GM06990 (cell line): ENCODE data around the gene TMEM163.

ENCODE experiments used
- DNase-seq: peaks from one replicate; pipeline ENCODE4 v3.0.0-alpha.2; 2011; ENCODE audit not compliant: insufficient read length; ENCODE audit errors: extremely low read depth
- H3K27me3 ChIP-seq: replicated peaks from 2 replicates; pipeline ENCODE4 v1.6.0; 2011; ENCODE audit warnings: low read length; ENCODE audit not compliant: control insufficient read depth, insufficient read depth
- H3K36me3 ChIP-seq: 2 replicates; pipeline ENCODE4 v1.5.1; 2011; ENCODE audit warnings: low read length; ENCODE audit not compliant: control insufficient read depth, insufficient read depth
- H3K4me3 ChIP-seq: replicated peaks from 2 replicates; pipeline ENCODE4 v1.5.1; 2011; ENCODE audit warnings: low read depth, mild to moderate bottlenecking, control low read depth, low read length
- TF ChIP-seq, protein P1 (sequence below): IDR thresholded peaks from 2 replicates; pipeline ENCODE4 v1.5.1; 2011; ENCODE audit warnings: low read length, control low read depth, mild to moderate bottlenecking, inconsistent platforms; ENCODE audit not compliant: insufficient read depth, poor library complexity, severe bottlenecking

The TMEM163 gene

DNA sequence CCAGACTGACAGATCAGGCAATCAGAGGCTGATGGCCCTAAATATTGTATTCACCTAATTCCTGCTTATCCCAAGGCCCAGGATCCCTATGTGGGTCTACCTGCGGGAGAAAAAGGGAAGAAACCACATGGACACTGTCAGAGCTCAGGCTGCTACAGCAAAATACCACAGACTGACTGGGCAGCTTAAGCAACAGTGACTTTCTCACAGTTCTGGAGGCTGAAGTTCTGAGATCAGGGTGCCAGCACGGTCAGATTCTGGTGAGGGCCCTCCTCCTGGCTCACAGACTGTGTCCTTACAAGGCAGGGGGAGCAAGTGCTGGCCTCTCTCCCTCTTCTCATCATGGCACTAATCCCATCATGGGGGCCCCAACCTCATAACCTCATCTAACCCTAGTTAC lies 181.7 kb downstream of the TMEM163 start:
- Histone ChIP-seq H3K36me3 (no peaks in the 10 kb centered on the region), H3K4me3 (no peak overlapping the region), H3K27me3 (no peaks in the 10 kb centered on the region)
- DNase-seq = no peak
- TF ChIP-seq, protein P1, sequence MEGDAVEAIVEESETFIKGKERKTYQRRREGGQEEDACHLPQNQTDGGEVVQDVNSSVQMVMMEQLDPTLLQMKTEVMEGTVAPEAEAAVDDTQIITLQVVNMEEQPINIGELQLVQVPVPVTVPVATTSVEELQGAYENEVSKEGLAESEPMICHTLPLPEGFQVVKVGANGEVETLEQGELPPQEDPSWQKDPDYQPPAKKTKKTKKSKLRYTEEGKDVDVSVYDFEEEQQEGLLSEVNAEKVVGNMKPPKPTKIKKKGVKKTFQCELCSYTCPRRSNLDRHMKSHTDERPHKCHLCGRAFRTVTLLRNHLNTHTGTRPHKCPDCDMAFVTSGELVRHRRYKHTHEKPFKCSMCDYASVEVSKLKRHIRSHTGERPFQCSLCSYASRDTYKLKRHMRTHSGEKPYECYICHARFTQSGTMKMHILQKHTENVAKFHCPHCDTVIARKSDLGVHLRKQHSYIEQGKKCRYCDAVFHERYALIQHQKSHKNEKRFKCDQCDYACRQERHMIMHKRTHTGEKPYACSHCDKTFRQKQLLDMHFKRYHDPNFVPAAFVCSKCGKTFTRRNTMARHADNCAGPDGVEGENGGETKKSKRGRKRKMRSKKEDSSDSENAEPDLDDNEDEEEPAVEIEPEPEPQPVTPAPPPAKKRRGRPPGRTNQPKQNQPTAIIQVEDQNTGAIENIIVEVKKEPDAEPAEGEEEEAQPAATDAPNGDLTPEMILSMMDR = no peak

DNA sequence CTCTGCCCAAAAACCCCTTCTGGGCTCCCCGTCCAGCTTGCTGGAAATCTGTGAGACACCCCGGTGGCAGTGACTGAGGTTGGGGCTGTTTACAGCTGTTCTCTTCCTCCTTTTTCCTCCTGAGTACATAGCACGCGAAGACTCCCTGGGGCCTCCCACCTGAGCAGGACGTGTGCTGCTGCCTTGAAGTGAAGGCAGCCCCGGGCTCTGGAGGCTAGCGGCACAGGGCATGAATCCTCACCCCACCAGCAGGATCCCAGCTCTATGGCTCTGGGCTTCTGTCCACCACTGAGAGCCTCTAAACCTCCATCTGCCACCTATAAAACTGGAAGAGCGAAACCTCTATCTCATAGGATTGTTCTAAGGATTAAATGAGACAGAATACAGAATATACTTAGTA lies 182.5 kb downstream of the TMEM163 start:
- no peak for DNase-seq
- no peaks in the 10 kb centered on the region for H3K36me3 ChIP-seq
- TF ChIP-seq, protein P1 = no peak
- no peak overlapping the region for H3K4me3 ChIP-seq
- no peaks in the 10 kb centered on the region for H3K27me3 ChIP-seq

DNA sequence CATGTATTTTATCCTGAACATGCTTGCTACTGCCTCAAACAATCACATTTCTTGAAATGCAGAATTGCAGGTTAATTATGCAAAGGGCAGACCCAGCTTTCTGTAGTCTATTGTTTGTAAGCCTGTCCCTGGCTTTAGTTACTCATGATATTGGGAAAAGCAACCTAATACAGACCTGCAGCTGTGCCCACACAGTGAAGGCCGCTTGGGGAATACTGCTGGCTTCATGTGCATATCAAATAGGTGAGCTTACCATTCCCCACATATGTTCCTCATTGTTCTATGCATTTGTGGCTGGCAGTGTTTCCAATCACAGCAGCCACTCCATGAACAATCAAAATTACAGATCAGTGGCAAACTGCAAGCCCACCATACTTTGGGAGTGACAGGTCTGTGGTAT lies 186.3 kb downstream of the TMEM163 start:
- Histone ChIP-seq H3K4me3 (no peak overlapping the region), H3K36me3 (no peaks in the 10 kb centered on the region), H3K27me3 (no peaks in the 10 kb centered on the region)
- DNase-seq = no peak
- TF ChIP-seq, protein P1 = no peak

DNA sequence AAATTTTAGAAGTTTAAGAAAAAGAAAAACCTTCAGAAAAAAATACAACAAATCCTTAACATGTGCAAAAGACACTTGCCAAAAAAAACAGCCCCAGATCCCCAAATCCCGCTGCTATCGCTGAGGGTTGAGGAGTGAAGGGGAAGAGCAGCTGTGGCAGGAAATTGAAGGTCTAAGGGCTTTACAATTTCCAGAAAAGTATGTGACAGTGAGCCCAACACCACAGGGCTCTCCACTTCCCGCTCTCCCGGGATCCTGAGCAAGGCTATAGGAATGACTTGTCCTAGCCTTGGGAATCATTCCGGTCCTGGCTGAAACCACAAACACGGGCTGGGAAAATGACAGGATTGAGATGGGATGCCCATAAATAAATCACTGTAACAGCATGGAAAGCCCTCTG lies 191.4 kb downstream of the TMEM163 start:
- TF ChIP-seq, protein P1 = no peak
- no peak overlapping the region for H3K4me3 ChIP-seq
- no peaks in the 10 kb centered on the region for H3K36me3 ChIP-seq
- H3K27me3 ChIP-seq = no peaks in the 10 kb centered on the region; the same call in 1 of the 2 replicates
- DNase-seq = no peak

DNA sequence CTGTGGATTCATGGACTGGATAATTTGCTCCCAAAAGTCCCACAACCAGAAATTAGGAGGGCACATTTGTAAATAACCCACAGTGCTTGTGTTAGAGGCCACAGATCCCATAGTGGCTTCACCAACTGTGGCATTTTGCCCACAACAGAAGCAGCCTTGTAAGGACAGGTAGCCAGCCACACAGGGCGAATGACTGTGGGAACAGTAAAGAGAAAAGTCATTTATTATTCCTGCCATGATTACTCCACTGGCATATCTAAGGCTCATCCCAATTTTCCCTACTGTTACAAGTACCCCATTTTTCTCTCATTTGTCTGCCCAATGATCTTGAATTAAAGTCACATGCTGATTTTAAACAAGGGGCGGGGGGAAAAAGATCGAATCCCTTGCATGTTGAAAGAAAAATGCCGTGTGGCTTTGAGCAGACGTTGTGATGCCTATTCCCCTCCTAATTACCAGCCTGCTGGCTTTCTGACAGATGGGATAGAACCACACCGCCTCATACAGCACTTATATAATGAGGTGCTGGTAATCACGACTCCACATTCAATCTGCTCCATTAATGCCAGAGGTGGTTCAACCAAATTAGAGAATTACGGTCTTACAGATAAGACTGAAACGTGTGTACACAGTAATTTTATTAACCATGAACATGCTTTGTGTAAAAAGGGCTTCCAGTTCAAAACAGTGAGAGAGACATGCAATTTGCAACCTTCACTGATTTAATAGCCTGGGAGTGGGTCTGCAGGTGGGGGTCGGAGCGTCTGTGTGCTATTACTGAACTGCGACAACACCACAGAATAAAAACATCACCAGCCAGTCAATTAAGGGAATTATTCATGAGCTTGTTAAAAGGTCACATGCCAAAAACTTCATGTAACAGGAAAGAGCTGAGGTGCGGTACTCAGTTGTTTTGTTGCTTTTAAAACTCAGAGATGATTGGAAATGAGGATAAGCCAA lies 196.0 kb downstream of the TMEM163 start:
- H3K4me3 ChIP-seq = no peak overlapping the region
- no peaks in the 10 kb centered on the region for H3K36me3 ChIP-seq
- TF ChIP-seq, protein P1 = no peak
- H3K27me3 ChIP-seq = no peaks in the 10 kb centered on the region; the same call in none of the 2 replicates
- no peak for DNase-seq

DNA sequence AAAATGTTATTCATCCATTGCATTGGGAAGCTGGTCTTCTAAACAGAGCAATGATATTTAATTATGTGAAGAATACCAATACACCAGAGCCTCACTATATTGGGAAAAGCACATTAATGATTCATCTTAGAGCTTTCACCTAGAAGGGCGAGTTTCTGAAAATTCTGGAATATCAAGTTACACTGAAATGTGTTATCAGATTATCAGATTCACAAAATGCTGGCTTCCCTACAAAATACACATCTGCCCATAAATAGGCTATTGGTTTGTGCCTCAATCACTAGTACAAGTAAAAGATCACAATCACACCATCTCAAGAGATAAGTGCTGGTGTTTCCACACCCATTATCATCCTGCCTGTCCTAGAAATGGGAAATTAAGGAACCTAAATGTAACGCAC lies 200.7 kb downstream of the TMEM163 start:
- DNase-seq = no peak
- TF ChIP-seq, protein P1 = no peak
- no peaks in the 10 kb centered on the region; the same call in none of the 2 replicates for H3K27me3 ChIP-seq
- no peak overlapping the region for H3K4me3 ChIP-seq
- H3K36me3 ChIP-seq = no peaks in the 10 kb centered on the region
